Body of pancreas (tissue), 4 donors: ENCODE data around the gene TNPO1.

ENCODE experiments used
- CTCF ChIP-seq, 7 experiments: fragments of 450-650 bp in 4 of 7; fragments of 200-600 bp in 3 of 7; sonication (generic) in 3 of 7; IDR thresholded peaks; one replicate each; pipeline ENCODE4 v1.5.1; 2016 to 2019; ENCODE audit warnings: antibody characterized with exemption in 7 of 7
- POLR2A ChIP-seq, 3 donors: fragments of 450-650 bp; IDR thresholded peaks; one replicate each; pipeline ENCODE4 v1.6.1; 2016; ENCODE audit warnings: antibody characterized with exemption in 3 of 3, mild to moderate bottlenecking in 2 of 3

GRCh38 chr5:72878854-72879253 is 62.4 kb downstream of the TNPO1 start:
- no peak for TF ChIP-seq CTCF (IDR thresholded peaks at IDR 0.05)
- TF ChIP-seq POLR2A (IDR thresholded peaks at IDR 0.05), result no peak
